Measurements from ENCODE around the gene NOL3.

NOL3 gene

DNA sequence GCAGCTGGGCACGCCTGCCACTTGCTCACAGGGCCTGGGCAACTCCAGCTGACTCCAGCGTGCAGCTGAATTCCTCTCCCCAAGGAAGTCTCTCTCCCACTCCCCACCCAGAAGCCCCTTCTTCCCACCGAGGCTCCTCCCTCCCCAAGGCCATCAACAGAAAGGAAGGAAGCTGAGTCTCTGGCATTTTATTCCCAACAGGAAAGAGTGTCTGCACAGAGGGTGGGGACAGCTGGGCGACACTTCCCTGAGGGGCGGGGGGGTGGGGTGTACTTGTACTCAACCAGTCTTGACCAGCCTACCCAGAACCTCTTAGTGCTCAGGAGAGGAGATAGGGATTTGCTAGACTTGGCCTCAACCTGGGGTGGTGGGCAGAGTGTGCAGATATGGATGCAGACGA lies 19.7 kb downstream of the NOL3 start, which contains the start of gene EXOC3L1:
EXOC3L1 (minus strand) TSS at position 96 of the 400 bp plus-strand sequence. CDS start 460 bp downstream, outside the sequence.
- DNase-seq (ENCODE audit: low spot score), result peak; percentile 87

DNA sequence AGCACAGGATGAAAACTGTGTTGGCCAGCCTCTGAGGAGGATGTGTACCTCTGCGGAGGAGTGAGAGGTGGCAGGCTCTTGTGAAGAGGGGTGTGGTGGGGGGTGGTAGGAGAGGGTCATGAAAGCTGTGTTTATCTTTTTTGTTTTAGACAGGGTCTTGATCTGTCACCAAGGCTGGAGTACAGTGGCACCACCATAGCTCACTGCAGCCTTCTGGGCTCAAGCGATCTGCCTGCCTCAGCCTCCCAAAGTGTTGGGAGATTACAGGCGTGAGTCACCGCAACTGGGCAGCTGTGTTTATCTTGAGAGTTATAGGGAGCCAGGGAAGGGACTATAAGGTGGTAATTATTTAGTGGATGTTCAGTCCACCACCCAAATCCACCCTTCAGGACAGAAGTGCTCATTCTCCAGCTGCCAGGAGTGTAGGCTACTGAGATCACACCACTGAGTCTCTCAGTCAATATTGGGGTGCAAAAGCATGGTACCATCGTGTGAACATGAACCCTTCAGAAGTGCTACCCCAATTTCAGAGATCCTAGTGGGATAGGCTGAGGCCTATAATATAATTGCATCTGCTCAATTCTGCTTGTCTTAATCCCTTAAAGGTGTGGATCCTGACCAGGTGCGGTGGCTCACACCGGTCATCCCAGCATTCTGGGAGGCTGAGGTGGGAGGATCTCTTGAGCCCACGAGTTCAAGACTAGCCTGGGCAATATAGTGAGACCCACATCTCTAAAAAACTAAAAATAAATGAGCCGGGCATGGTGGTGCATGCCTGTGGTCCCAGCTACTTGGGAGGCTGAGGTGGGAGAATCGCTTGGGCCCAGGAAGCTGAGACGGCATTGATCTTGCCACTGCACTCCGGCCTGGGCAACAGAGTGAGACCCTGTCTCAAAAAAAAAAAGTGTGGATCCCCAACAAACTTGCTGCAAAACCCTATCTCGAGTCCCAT lies 20.4 kb downstream of the NOL3 start:
- no peak for DNase-seq (ENCODE audit: low spot score)

DNA sequence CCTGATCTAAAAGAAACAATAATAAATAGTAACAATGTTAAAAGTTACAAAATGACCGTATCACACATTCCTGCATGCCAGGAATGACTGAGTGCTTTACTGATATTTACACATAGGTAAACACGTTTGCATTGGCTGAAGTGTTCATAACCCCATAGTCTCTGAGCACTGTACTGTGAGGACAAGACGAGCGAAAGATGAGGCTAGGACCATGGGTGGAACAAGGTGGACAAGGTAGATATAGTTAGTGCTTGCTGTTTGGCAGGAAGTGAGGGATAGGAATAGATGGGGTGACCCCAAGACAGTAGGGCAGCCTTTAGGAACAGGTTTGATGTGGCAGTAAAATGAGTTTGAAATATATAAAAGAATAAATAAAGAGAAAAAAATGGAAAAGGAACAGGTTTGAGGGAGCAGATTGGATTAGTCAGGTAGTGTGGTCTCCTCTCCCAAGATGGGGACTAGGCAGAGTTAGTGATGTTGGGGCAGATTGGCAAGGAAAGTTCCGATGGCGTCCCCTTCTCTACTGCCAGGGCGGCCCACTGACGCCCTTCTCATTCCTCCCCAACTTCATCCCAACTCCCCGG lies 21.2 kb downstream of the NOL3 start:
- DNase-seq (ENCODE audit: low spot score), result no peak

DNA sequence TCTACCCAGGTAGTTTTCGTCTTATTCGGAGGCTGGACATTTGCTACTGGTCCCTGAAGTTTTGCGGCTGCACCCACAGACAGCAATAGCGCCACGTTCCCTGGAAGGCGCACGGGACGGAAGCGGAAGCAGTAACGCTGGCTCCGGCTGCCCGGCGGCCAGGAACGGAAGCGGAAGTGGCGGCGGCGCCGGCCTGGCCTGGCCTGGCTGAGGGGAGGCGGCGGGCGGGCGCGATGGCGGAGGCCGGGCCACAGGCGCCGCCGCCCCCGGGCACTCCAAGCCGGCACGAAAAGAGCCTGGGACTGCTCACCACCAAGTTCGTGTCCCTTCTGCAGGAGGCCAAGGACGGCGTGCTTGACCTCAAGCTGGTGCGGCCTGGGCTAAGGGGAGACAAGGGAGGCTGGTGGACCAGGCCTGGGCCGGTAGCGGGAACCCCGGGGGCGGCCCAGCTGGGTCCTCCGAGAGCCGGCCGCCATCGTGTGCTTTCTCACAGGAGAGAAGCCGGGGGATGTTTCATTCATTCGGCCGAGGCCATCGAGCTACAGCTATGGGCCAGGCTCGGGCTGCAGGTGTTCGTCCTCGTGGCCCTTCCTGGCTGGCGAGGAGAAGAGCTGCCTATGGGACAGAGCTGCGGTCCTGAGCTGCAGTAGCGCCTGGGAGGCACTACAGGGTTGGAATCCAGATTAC lies 21.8 kb downstream of the NOL3 start, which contains the start of gene E2F4:
E2F4 (plus strand) TSS at position 161 of the 687 bp plus-strand sequence; CDS start at position 234, 73 bp downstream.
- peak; percentile 89 for DNase-seq (ENCODE audit: low spot score)

DNA sequence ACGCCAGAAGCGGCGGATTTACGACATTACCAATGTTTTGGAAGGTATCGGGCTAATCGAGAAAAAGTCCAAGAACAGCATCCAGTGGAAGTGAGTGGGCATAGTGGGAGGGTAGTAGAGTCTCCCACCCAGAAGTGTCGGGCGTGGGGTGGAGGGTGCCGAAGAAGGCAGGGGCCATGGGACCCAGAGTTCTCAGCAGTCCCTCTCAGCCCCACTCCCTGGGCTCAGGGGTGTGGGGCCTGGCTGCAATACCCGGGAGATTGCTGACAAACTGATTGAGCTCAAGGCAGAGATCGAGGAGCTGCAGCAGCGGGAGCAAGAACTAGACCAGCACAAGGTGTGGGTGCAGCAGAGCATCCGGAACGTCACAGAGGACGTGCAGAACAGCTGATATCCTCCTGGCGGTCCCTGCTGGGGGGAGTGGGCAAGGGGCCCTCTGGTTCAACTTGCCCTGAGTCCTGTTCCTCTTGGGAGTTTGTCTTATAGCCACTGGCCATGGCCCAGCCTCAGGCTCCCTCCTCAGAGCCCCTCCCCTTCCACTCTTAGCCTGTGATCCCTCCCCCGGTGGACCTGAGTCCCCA lies 22.5 kb downstream of the NOL3 start:
- no peak for DNase-seq (ENCODE audit: low spot score)

DNA sequence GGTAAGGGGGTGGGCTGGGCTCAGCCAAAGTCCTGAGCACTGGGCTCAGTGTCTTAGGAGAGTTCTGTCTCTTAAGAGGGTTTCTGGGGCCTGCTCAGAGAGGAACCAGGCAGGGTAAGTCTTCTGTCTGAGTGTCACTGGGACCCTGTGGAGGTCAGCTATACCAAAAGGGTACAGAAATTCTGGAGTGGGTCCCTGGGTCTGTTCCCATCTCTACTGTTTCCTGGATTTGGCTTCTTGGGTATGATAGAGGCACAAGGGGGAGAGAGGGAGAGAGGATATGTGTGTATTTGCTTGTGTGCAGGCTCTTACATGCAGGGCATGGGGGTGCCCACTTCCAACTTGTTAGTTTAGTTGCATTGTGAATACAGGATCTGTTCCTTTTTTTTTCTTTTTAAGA lies 23.2 kb downstream of the NOL3 start:
- no peak for DNase-seq (ENCODE audit: low spot score)

DNA sequence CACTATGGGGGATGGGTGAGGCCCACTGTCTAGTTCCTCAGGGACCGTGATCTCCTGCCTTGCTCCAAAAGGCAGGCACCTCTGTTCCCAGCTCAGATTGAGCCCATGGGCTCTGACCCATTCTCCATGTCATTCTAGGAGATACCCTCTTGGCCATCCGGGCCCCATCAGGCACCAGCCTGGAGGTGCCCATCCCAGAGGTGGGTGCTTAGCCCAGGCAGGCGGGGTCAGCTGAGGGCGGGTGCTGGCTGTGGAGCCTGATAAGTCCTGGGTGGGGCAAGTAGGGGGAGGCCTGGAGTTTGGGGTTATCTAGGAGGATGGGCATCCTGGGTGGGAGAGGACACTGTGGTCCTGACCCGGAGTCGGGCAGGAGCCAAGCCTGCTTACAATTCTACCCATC lies 23.9 kb downstream of the NOL3 start:
- DNase-seq (ENCODE audit: low spot score), result no peak

DNA sequence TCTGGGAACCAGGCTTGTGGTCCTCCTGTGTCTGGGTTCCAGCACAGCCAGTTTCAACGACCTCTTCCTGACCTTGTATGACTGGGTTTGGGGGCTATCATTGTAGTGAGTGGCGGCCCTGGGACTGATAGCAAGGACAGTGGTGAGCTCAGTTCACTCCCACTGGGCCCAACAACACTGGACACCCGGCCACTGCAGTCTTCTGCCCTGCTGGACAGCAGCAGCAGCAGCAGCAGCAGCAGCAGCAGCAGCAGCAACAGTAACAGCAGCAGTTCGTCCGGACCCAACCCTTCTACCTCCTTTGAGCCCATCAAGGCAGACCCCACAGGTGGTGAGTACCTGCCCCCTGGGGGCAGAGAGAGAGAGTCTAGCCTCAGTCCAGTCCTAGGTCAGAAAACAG lies 25.3 kb downstream of the NOL3 start:
- DNase-seq (ENCODE audit: low spot score), result no peak

DNA sequence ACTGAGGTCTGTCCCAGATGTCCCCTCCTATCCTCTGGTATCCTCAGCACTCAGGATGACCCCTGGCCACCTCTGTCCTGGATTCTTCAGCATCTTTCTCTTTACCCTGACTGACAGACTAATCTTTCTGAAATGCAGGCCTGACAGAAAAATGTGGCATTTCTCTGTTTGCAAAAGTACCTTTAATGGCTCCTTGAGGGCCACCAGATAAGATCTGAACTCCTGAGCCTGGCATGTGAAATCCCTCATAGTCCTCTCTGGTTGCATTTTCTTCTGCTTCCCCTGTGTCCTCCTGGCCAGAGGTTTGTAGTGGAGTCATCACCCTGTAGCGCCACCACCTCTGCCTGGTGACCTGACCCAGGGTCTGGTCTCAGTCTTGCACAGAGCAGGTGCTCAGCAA lies 26.5 kb downstream of the NOL3 start:
- no peak for DNase-seq (ENCODE audit: low spot score)

DNA sequence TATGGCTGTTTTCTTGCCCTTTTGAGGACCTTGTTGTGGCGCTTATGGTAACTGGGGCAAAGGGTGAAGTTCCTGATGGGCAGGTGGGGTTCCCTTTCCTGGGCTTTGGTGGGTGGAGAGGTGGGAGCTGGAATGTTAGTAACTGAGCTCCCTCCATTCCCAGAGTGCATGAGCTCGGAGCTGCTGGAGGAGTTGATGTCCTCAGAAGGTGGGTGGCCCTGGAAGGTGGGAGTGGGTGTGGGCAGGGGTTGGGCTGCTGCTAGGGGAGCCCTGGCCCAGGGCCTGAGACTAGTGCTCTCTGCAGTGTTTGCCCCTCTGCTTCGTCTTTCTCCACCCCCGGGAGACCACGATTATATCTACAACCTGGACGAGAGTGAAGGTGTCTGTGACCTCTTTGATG lies 27.4 kb downstream of the NOL3 start:
- DNase-seq (ENCODE audit: low spot score), result no peak

DNA sequence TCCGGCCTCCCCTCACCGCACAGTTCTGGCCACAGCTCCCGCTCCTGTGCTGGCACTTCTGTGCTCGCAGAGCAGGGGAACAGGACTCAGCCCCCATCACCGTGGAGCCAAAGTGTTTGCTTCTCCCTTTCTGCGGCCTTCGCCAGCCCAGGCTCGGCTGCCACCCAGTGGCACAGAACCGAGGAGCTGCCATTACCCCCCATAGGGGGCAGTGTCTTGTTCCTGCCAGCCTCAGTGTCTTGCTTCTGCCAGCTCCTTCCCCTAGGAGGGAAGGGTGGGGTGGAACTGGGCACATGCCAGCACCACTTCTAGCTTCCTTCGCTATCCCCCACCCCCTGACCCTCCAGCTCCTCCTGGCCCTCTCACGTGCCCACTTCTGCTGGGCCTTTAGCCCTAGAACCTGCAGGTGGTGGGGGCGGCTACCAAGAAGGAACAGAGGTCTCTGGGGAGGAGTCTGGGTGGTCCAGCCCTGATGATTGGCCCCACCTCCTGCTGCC lies 27.9 kb downstream of the NOL3 start:
- no peak for DNase-seq (ENCODE audit: low spot score)

DNA sequence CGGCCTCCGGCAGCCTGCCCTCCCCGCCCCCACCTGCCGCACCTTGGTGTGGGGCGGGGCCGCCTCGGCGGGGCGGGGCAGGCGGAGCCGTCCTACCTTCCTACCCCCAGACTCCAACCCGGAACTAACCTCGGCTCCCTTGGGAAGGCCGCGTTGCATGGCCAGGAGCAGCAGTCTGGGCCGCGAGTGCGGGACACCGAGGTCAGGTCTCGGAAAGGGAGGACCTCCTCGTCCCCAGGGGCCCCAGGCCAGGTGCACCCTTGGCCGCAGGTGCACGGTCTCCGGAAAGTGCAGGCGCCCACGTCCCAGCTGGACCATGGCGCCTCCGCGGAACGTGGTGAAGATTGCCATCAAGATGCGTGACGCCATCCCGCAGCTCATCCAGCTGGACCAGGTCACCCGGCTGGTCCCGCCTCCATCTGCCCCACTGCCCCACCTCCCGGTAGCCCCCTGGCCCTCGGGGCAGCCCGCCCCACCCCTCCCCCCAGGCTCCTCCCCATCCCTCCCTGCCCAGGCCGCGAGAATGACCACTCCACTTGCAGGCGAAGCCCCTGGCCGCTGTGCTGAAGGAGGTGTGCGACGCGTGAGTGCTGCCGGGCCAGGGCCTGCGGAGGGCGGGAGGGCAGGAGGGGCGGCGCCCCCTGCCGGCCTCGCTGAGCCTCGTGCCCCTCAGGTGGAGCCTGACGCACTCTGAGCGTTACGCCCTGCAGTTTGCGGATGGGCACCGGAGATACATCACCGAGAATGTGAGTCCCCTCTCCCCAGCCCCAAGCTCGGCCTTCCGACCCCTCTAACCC lies 28.9 kb downstream of the NOL3 start, which contains the start of gene ELMO3:
ELMO3 (plus strand) TSS at position 121 of the 797 bp plus-strand sequence; CDS start at position 317, 196 bp downstream.
- DNase-seq (ENCODE audit: low spot score), result no peak

DNA sequence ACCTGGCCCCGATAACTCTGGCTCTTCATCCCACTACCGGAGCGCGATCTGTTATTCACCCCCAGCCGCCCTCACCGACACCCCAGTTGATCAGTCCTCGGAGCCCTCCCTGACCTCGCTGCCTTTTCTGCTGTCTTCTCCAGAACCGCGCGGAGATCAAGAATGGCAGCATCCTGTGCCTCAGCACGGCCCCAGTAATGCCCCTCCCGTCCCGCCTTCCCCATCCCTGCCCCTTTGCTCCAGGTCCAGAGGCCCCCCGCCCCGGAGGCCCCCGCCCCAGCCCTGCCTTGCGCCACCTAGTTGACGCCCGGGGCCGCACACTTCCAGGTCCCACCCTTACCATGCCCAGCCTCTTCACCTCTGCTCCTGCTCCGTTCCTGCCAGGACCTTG lies 29.5 kb downstream of the NOL3 start:
- DNase-seq (ENCODE audit: low spot score), result no peak

DNA sequence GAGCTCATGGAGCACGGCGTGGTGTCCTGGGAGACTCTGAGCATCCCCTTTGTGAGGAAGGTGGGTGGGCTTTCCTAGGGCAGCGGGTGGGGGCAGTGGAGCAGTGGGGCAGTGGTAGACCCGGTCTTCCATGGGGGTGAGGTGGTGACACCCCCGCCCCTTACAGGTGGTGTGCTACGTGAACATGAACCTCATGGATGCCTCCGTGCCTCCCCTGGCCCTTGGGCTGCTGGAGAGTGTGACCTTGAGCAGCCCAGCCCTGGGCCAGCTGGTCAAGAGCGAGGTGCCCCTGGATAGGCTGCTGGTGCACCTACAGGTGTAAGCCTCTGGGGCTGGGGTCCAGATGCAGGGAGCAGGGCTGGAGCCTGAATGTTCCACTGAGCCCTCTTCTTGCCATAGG lies 30.2 kb downstream of the NOL3 start:
- DNase-seq (ENCODE audit: low spot score), result no peak

DNA sequence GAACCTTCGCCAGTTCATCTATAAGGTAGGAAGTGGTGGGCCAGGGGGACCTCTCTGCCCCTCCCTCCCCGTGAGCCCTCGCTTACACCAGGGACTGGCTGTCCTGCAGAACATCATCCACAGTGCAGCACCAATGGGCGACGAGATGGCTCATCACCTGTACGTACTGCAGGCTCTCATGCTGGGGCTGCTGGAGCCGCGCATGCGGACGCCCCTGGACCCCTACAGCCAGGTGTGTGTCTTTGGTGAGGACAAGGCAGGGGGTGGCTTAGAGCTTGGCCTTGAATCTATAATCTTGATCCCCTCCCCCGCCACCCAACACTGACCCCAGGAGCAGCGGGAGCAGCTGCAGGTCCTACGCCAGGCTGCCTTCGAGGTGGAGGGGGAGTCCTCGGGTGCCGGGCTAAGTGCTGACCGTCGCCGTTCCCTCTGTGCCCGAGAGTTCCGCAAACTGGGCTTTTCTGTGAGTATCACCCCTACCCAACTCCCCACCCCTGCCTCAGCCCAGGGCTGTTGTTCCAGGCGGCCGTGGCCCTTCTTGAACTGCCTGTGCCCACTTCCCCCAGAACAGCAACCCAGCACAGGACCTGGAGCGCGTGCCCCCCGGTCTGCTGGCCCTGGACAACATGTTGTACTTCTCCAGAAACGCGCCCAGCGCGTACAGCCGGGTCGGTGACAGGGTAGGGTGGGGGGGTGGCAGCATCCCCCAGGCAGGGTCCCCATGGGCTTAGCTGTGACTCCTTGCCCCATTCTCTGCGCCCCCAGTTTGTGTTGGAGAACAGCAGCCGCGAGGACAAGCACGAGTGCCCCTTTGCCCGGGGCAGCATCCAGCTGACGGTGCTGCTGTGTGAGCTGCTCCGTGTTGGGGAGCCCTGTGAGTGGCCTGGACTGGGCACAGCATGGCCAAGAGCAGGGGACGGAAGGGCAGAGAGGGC lies 31.3 kb downstream of the NOL3 start:
- DNase-seq (ENCODE audit: low spot score), result no peak

DNA sequence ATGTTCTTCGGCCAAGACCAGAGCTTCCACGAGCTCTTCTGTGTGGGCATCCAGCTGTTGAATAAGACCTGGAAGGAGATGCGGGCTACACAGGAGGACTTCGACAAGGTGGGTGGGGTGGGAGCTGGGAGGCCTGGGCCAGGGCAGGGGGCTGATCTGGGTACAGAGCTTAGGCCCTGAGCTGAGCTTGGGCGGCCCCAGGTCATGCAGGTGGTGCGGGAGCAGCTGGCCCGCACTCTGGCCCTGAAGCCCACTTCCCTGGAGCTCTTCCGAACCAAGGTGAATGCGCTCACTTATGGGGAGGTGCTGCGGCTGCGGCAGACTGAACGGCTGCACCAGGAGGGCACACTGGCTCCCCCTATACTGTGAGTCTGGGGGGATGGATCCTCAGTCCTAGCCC lies 32.1 kb downstream of the NOL3 start:
- no peak for DNase-seq (ENCODE audit: low spot score)

DNA sequence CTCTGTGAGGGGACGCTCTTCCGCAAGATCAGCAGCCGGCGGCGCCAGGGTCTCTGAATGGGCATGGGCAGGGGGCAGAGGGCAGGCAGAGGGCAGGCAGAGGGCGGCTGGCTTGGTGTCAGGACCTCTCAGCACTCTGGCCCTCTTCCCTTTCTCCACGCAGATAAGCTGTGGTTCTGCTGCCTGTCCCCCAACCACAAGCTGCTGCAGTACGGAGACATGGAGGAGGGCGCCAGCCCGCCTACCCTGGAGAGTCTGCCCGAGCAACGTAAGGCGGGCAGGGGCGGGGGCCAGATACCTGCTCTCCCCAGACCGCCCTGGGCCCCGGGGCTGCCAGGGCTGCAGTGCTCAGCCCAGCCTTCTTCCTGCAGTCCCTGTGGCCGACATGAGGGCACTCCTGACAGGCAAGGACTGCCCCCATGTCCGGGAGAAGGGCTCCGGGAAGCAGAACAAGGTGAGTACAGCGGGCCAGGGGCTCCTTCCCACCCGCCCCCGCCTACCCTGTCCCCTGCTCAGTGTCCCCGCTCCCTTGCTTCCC lies 32.7 kb downstream of the NOL3 start:
- DNase-seq (ENCODE audit: low spot score), result no peak

DNA sequence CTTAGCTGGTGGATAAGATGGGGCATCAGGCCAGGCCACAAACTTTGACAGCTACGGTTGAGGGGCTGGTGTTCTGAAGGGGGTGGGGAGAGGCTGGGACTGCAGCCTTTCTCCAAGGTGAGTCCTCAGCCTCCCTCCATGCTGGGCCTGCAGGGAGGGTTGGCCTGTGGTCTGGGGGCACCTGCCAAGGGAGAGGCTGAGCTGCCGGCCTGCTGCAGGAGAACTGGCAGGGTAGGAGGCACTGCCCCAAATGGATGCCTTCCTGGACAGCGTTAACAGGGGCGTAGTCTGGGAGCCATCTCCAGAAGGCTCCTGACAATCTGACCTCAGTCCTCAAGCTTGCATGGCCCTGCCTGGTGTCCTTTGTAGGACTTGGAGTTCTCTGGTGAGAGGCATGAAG lies 33.7 kb downstream of the NOL3 start:
- no peak for DNase-seq (ENCODE audit: low spot score)

DNA sequence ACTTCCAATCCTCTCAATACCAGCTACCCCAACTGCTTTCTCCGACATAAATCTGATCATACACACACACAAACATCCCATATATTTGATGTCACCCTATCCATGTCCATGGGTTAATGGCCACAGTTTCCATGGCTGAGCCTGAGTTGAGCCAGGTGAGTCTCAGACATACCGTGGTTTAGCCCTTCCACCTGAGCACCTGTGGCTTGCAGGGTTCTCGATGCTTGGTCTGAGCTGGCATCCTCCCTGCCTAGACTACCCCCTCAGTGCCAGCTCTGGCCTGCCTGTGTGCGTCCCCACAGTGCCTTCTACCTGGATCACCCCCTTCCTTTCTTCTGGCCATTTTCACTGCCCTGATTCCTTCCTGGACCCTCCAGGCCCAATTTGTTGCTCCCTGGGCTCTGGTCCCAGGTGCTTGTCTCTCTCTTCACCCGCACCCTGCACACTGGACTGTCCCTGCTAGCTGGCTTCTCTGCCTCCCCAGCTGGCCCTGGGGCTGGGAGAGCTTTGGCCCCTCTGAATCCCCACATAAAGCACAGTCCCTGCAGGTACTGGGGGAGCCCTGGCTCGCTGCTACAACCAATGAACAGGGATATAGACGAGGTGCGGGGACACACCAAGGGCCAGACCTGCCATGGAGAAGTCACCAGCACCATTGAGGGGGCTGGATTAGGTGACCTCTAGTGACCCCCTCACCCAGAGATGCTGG lies 35.9 kb downstream of the NOL3 start:
- no peak for DNase-seq (ENCODE audit: low spot score)
